ENCODE data around the gene RIMBP2.

The RIMBP2 gene

GRCh38 chr12:130583800-130584199, 132.3 kb downstream of the RIMBP2 start (continued):
- TF ChIP-seq ZNF16 (tag by site-specific recombination; IDR thresholded peaks at IDR 0.05; ENCODE audit: low read depth) (no peak), WT1 (tag by site-specific recombination; IDR thresholded peaks at IDR 0.05) (no peak), ZFP37 (tag by site-specific recombination; IDR thresholded peaks at IDR 0.05) (no peak), ZNF530 (tag by site-specific recombination; IDR thresholded peaks at IDR 0.05; ENCODE audit: low read depth) (no peak), ZSCAN18 (tag by site-specific recombination; IDR thresholded peaks at IDR 0.05) (peak; percentile 37; the same call in 1 of the 2 replicates), REPIN1 (tag by site-specific recombination; IDR thresholded peaks at IDR 0.05; ENCODE audit: low read depth) (no peak), ZBTB8A (tag by site-specific recombination; IDR thresholded peaks at IDR 0.05) (no peak), ZSCAN4 (tag by site-specific recombination; IDR thresholded peaks at IDR 0.05) (no peak), MYNN (tag by site-specific recombination; IDR thresholded peaks at IDR 0.05; ENCODE audit: borderline replicate concordance) (no peak), REST (tag by site-specific recombination; IDR thresholded peaks at IDR 0.05) (no peak), KLF1 (tag by site-specific recombination; IDR thresholded peaks at IDR 0.05) (no peak), GLI4 (tag by site-specific recombination; IDR thresholded peaks at IDR 0.05) (peak; percentile 40; the same call in 1 of the 2 replicates), ZNF311 (tag by site-specific recombination; IDR thresholded peaks at IDR 0.05; ENCODE audit: borderline replicate concordance) (peak; percentile 52; the same call in 1 of the 2 replicates), ZNF416 (tag by site-specific recombination; IDR thresholded peaks at IDR 0.05) (no peak), ATF2 (tag by site-specific recombination; IDR thresholded peaks at IDR 0.05; ENCODE audit: low read depth) (peak; percentile 99), MZF1 (tag by site-specific recombination; IDR thresholded peaks at IDR 0.05; ENCODE audit: borderline replicate concordance) (no peak), ZNF529 (tag by site-specific recombination; IDR thresholded peaks at IDR 0.05; ENCODE audit: insufficient replicate concordance) (no peak), ZNF335 (tag by site-specific recombination; conservative IDR thresholded peaks at IDR 0.05) (no peak), ZNF768 (tag by site-specific recombination; IDR thresholded peaks at IDR 0.05) (no peak), ZNF404 (tag by site-specific recombination; IDR thresholded peaks at IDR 0.05) (no peak), PBX3 (CRISPR knock-in tag; IDR thresholded peaks at IDR 0.05) (no peak), BCL6B (tag by site-specific recombination; IDR thresholded peaks at IDR 0.05) (0 out of 2 replicates have a peak, but pooled peaks have one; percentile 12), ZNF571 (tag by site-specific recombination; IDR thresholded peaks at IDR 0.05) (0 out of 2 replicates have a peak, but pooled peaks have one; percentile 19), BCL11A (tag by site-specific recombination; IDR thresholded peaks at IDR 0.05; ENCODE audit: low read depth) (no peak), IKZF3 (tag by site-specific recombination; IDR thresholded peaks at IDR 0.05) (no peak), ZFP41 (tag by site-specific recombination; IDR thresholded peaks at IDR 0.05; ENCODE audit: borderline replicate concordance) (no peak), ZSCAN5A (tag by site-specific recombination; IDR thresholded peaks at IDR 0.05) (no peak), ZNF558 (tag by site-specific recombination; IDR thresholded peaks at IDR 0.05) (no peak), OSR2 (tag by site-specific recombination; IDR thresholded peaks at IDR 0.05) (no peak), ZNF561 (tag by site-specific recombination; IDR thresholded peaks at IDR 0.05; ENCODE audit: borderline replicate concordance) (no peak)

Measured in HEK293 (cell line).